HG03460 (cell line): ENCODE data around the gene ACVR2B.

ENCODE experiments used
- ATAC-seq: cut with Tn5 transposase; IDR thresholded peaks from one replicate; pipeline ENCODE4 v1.9.1; 2021; ENCODE audit not compliant: unreplicated experiment

The ACVR2B gene

DNA sequence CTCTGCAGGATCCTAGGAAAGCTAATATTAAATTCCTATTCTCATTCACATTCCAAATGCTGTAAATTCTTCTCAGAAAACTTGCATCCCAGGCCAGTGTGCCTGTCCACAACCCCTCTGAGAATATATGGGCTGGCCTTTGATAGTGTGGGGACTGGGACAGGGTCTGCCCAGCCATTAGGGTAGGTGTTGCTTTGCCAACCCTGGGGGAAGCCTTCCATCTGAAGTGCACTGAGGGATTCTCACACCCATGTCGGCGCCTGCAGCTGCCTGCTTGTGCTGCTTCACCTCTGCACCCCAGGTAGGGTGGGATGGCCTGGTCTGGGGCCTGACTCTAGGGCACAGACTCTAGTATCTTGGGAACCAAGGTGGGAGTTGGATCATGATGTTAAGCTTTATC, 27.2 kb downstream of the ACVR2B start:
- ATAC-seq, result no peak

GRCh38 chr3:38482951-38483350, 29.3 kb downstream of the ACVR2B start:
- no peak for ATAC-seq

DNA sequence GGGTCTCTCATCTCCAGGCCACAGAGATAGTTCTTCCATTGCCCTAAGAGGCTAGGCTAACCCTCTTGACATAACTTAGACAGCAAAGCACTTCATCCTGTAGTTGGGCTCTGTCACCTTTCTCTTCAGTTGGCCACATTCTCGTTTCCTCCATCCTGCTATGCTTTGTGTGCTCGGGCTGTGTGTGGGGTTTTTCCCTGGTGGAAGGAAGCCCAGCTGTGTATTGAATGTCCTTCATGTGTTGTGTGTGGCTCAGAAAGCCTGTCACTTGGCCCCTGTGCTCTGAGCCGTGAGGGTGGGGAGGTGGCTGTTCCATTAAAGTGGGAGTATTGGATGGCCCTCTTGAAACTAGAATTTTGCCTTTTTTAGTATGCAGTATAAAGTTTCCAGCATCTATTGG, 33.6 kb downstream of the ACVR2B start:
- peak; percentile 85 for ATAC-seq

GRCh38 chr3:38488949-38489348, 35.3 kb downstream of the ACVR2B start:
- ATAC-seq, result no peak

DNA sequence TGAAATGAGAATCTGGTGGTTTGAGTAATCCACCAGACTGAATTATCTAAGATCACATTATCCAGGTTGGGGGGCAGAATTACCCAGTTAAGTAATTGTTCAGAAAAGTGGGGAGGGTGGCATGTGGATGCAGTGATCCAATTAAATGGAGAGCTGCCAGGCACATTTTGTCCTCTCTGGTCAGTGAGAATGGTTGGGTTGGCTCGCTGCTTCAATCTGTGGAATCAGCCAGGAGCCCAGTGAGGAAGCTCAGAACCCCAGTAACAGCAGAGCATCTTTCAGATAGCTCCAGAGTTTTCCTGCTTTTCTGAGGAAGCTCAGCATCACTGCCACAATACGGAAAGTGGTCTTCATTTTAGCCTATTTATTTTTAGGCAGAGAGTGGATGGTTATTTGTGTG, 36.1 kb downstream of the ACVR2B start:
- ATAC-seq, result no peak

- no peak for ATAC-seq
Measured at GRCh38 chr3:38490281-38491030, 36.8 kb downstream of the ACVR2B start.

DNA sequence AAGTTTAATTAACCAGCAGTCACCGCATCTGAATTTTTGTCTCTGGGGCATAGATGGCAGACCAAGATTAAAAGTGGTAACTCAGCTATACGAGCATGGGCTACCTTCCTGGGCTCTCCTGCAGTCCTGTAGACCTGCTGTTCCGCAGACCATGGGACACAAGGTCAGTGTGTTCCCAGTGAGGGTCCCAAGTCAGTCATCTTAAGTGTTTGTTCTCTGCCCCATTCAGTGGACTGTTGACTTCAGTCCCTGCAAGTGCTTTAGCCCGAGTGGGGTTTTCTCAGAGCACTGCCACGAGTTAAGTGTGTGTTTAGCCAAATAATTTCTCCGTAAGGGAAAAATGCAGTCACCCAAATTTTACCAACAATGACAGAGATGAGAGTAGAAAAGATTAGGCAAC, 37.5 kb downstream of the ACVR2B start:
- no peak for ATAC-seq

GRCh38 chr3:38493031-38493430, 39.3 kb downstream of the ACVR2B start:
- no peak for ATAC-seq

DNA sequence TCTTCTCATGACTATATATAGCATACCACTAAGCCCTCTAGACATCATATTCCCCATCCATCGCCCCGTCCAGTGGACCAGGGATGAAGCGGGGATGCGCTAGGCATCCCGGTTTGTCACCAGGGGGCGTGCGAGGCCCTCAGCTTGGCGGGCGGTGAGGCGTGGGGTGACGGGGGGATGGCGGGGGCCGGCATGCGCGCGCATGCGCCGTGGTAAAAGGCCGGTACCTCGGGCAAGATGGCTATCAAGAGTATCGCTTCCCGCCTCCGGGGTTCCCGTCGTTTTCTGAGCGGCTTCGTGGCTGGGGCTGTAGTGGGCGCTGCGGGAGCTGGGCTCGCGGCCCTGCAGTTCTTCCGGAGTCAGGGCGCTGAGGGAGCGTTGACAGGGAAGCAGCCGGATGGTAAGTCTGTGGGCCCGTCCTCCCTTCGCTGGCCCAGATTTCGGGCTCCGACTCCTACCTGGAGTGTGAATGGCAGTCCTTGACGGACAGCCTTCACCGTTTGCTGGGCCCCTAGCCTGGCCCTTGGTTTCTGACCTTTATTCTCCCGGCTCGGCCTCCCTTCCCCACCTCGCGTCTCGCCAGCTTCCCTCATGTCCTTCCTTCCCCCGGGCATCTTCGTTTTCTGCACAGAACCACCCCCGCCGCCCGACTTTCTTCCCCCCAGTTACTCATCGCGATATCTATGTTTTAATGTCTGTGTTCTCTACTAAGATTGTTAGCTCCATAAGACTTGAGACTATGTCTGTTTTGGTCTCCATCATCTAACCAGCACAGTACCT, 42.6 kb downstream of the ACVR2B start, which contains the start of gene EXOG:
EXOG (plus strand) TSS at position 210 of the 780 bp plus-strand sequence; CDS start at position 238, 28 bp downstream.
- ATAC-seq, result peak; percentile 93

DNA sequence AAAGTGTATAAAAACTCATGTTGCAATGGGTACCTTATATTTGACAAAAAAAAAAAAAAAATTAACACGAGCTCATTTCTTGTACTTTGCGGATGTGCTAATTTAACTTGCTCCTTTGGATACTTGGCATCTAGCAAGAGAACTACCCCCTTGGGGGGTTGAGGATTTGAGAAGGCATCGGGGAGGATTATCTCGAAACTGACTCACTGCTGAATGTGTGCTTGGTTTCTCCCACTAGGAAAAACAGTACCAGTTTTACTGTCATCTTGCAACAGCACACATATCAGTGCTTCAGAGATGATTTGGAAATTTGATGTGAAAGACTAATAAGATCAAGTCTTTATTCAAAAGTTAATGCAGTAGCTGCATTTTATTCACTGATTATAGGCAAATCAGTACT, 43.3 kb downstream of the ACVR2B start:
- no peak for ATAC-seq

GRCh38 chr3:38500688-38501417, 47.2 kb downstream of the ACVR2B start:
- ATAC-seq, result no peak

DNA sequence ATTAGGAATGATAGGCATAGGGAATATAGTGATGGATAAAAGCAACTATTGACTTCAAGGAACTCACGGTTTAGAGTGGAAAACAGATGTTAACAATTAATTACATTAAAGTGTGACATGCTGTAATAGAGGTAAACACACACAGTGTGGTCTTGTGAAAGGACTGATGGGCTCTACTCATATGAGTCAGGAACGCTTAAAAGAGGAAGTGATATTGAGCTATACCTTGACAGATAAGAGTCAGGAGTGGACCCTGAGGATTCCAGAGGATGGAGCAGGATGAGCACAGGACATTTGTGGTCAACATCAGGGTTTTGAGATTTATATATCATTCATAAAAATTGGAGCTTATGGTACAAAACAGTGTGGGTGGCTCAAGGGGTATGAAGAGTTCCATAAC, 53.4 kb downstream of the ACVR2B start:
- ATAC-seq, result peak; percentile 99

GRCh38 chr3:38509732-38510131, 56.0 kb downstream of the ACVR2B start:
- no peak for ATAC-seq

GRCh38 chr3:38510631-38511030, 56.9 kb downstream of the ACVR2B start:
- no peak for ATAC-seq

GRCh38 chr3:38511546-38511945, 57.9 kb downstream of the ACVR2B start:
- no peak for ATAC-seq

DNA sequence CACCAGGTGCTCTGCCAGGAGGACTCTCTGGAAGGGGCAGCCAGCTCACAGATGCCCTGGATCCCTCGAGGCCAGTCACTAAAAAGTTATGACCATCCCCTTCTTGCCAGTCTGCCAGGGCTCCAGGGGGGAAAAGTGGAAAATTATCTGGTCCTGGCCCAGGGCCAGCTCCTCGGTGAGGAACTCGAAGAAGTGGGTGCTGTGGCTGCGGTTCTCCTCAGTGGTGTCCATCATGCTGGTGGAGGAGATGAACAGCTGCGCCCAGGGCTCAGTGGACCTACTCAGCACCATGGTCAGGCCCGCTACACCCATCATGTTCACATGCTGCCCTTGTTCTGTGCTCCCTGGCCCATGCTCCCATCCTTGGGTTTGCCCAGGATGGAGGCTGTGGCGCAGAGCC, 61.7 kb downstream of the ACVR2B start:
- no peak for ATAC-seq

DNA sequence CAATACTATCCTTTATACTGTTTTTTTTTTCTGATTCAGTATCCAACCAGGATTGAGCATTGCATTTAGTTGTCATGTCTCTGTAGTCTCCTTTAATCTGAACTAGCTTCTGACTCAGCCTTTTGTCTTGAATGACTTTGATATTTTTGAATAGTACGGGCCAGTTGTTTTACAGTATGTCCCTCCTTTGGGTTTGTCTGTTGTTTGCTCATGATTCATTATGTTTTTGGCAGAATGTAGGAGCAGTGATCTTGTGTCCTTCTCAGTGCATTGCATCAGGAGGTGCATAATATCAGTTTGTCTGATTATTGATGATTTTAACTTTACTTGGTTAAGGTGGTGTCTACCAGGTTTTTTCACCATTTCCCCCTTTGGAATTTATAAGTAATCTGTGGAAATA, 63.0 kb downstream of the ACVR2B start:
- ATAC-seq, result no peak

- no peak for ATAC-seq
Measured at GRCh38 chr3:38519000-38519399, 65.3 kb downstream of the ACVR2B start.

GRCh38 chr3:38519651-38520050, 66.0 kb downstream of the ACVR2B start:
- no peak for ATAC-seq

DNA sequence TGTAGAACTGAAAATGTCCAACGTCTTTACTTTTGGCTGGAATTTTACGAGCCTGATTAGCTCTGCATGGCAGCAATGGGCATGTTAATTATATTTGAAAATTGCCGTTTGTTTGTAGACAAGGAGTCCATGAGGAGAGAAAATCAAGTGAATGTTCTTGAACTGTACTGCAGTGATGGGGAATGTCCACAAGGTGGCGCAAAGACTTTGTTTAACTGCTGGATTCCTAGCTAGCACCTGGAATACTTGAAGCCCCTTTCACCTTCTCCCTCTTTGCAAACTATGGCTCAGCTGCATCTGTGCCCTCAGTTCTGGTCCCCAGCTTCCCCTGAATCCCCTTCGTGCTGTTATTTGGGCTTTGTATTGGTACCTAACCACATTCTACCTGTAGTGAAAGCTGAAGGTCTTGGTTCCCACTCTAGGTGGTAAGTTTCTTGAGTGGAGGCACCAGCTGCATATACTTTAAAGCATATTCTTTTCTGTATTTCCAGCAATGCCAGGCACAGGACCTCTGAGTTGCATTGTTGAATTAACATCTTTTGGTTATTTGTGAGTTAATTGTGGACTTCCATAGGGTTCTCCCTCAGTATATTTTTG, 67.8 kb downstream of the ACVR2B start:
- peak; percentile 59 for ATAC-seq

DNA sequence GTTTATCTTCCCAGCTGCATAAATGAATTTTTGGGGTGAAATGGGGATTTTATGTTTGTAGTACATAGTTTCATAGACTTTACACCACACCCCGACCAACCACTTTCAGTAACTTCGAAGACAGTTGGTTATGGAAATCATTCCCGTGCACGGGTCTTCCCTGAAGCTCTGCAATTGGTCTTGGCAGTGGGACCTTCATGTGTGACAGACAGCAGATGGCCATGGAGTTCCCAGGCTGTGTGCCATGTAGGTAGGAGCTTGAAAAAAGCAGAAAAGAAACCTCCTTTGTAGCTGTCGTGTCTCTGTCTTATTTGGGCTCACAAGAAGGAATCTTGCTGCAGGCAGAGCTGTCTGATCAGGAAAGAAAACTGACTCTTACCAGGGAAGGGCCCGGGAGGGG, 68.3 kb downstream of the ACVR2B start:
- no peak for ATAC-seq
